ENCODE measurements around the gene KRT81. TPM values are rescaled to one million over a fixed set of nuclear protein-coding genes. Genes with fewer than 3 reads are reported as not detected.

The KRT81 gene
- total RNA-seq, 1 donor from 2014 or later = 1.2 TPM

DNA sequence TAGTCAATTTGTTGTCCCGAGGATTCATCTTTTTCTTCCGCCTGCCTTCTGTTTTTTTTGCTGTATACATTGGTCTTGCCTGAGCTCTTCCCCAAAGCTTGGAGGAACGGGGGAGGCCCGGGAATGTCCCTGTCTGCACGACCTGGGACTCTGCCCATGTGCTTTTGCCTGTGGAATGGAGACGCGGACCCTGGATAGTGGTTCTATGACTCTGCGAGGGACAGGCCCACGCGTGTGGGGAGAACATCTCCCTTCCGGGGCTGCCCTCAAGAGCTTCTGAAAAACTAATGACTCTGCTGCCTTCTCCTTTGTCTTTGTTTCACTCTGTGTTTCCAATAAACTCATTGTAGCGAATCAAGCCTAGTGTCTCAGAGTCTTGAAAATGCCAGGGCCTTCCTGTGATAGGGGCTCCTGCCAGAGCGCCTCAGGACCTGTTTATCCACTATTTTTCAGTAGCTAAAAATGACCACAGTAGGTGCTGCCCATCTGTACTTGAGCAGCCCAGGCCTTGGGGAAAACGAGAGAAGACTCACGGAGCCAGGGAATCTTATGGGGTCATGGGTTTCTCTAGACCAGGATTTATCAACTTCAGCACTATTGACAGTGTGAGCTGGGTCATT is 17.6 kb upstream of the KRT81 start:
- H3K36me3 ChIP-seq (ENCODE audit: insufficient read depth, low read length) = no peaks in the 10 kb centered on the region
- H3K27me3 ChIP-seq (ENCODE audit: insufficient read depth, low read length) = peaks cover 37% of the 10 kb centered on the region
- H3K4me2 ChIP-seq (ENCODE audit: low read length) = peak overlapping the region; percentile 93
- H3K36me3 Mint-ChIP-seq (ENCODE audit: low read depth, unreplicated experiment) = no peaks in the 10 kb centered on the region
- peak overlapping the region; percentile 92 for H2AFZ ChIP-seq (ENCODE audit: low read depth, low read length)
- DNase-seq (ENCODE audit: low read depth) = no peak
- no peak overlapping the region for H3K27ac ChIP-seq (ENCODE audit: low read depth, low read length)
- no peak for TF ChIP-seq EZH2 (IDR thresholded peaks at IDR 0.05; ENCODE audit: insufficient read depth, low read length)
- TF ChIP-seq, protein P1, sequence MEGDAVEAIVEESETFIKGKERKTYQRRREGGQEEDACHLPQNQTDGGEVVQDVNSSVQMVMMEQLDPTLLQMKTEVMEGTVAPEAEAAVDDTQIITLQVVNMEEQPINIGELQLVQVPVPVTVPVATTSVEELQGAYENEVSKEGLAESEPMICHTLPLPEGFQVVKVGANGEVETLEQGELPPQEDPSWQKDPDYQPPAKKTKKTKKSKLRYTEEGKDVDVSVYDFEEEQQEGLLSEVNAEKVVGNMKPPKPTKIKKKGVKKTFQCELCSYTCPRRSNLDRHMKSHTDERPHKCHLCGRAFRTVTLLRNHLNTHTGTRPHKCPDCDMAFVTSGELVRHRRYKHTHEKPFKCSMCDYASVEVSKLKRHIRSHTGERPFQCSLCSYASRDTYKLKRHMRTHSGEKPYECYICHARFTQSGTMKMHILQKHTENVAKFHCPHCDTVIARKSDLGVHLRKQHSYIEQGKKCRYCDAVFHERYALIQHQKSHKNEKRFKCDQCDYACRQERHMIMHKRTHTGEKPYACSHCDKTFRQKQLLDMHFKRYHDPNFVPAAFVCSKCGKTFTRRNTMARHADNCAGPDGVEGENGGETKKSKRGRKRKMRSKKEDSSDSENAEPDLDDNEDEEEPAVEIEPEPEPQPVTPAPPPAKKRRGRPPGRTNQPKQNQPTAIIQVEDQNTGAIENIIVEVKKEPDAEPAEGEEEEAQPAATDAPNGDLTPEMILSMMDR (IDR thresholded peaks at IDR 0.05; ENCODE audit: insufficient read depth, low read depth, low read length) = no peak
- no peaks in the 10 kb centered on the region for H4K20me1 ChIP-seq (ENCODE audit: insufficient read depth, low read length)
- peak overlapping the region; percentile 79 for H3K4me3 Mint-ChIP-seq (ENCODE audit: unreplicated experiment)
- H3K27ac Mint-ChIP-seq (ENCODE audit: unreplicated experiment) = no peak overlapping the region
- peaks cover 93% of the 10 kb centered on the region for H3K27me3 Mint-ChIP-seq (ENCODE audit: low read depth, unreplicated experiment)
- no peak for FAIRE-seq
- no peaks in the 10 kb centered on the region for H3K79me2 ChIP-seq (ENCODE audit: insufficient read depth, low read length)
- H3K9me3 Mint-ChIP-seq (ENCODE audit: unreplicated experiment) = no peaks in the 10 kb centered on the region
- H3K4me1 Mint-ChIP-seq (ENCODE audit: low read depth, unreplicated experiment) = peaks cover 10% of the 10 kb centered on the region
- H3K4me3 ChIP-seq (ENCODE audit: insufficient read depth, low read depth, low read length) = no peak overlapping the region
- H3K4me1 ChIP-seq (ENCODE audit: insufficient read depth, low read length) = peaks cover 8% of the 10 kb centered on the region
- H3K9me3 ChIP-seq (ENCODE audit: insufficient read depth, low read depth, low read length) = no peaks in the 10 kb centered on the region
- H3K9ac ChIP-seq (ENCODE audit: low read length) = no peak overlapping the region

GRCh38 chr12:52307836-52308805 is 16.8 kb upstream of the KRT81 start:
- H2AFZ ChIP-seq (ENCODE audit: low read depth, low read length) = peak overlapping the region; percentile 92
- peak overlapping the region; percentile 57 for H3K4me3 ChIP-seq (ENCODE audit: insufficient read depth, low read depth, low read length)
- H3K36me3 ChIP-seq (ENCODE audit: insufficient read depth, low read length) = no peaks in the 10 kb centered on the region
- peaks cover 37% of the 10 kb centered on the region for H3K27me3 ChIP-seq (ENCODE audit: insufficient read depth, low read length)
- H3K27ac ChIP-seq (ENCODE audit: low read depth, low read length) = no peak overlapping the region
- peak; percentile 34 for DNase-seq (ENCODE audit: low read depth)
- no peaks in the 10 kb centered on the region for H3K9me3 ChIP-seq (ENCODE audit: insufficient read depth, low read depth, low read length)
- no peaks in the 10 kb centered on the region for H3K9me3 Mint-ChIP-seq (ENCODE audit: unreplicated experiment)
- H3K4me2 ChIP-seq (ENCODE audit: low read length) = peak overlapping the region; percentile 93
- H3K36me3 Mint-ChIP-seq (ENCODE audit: low read depth, unreplicated experiment) = no peaks in the 10 kb centered on the region
- peaks cover 8% of the 10 kb centered on the region for H3K4me1 ChIP-seq (ENCODE audit: insufficient read depth, low read length)
- no peaks in the 10 kb centered on the region for H4K20me1 ChIP-seq (ENCODE audit: insufficient read depth, low read length)
- no peaks in the 10 kb centered on the region for H3K79me2 ChIP-seq (ENCODE audit: insufficient read depth, low read length)
- H3K27ac Mint-ChIP-seq (ENCODE audit: unreplicated experiment) = no peak overlapping the region
- H3K27me3 Mint-ChIP-seq (ENCODE audit: low read depth, unreplicated experiment) = peaks cover 85% of the 10 kb centered on the region
- no peak for FAIRE-seq
- H3K9ac ChIP-seq (ENCODE audit: low read length) = peak overlapping the region; percentile 20
- H3K4me1 Mint-ChIP-seq (ENCODE audit: low read depth, unreplicated experiment) = peaks cover 10% of the 10 kb centered on the region
- peak overlapping the region; percentile 79 for H3K4me3 Mint-ChIP-seq (ENCODE audit: unreplicated experiment)
- TF ChIP-seq, protein P1 (IDR thresholded peaks at IDR 0.05; ENCODE audit: insufficient read depth, low read depth, low read length) = no peak
- TF ChIP-seq EZH2 (IDR thresholded peaks at IDR 0.05; ENCODE audit: insufficient read depth, low read length) = no peak

Measured in astrocyte (in vitro differentiated cells and primary cell).